Fibroblast of skin of left quadriceps (primary cell): ENCODE data around the gene RANGAP1.
"Not testable (repeated sequence)": the region's sequence is repeated elsewhere in the genome, so short reads cannot be mapped to it uniquely, and the experiment has no call there.

Source experiments
- DNase-seq, 2 experiments: peaks; one replicate each; pipeline ENCODE4 v3.0.0-alpha.2; 2013; ENCODE audit warnings: low read depth in 2 of 2

Gene RANGAP1

GRCh38 chr22:41261541-41262249 is 24.3 kb downstream of the RANGAP1 start:
- no peak for DNase-seq

DNA sequence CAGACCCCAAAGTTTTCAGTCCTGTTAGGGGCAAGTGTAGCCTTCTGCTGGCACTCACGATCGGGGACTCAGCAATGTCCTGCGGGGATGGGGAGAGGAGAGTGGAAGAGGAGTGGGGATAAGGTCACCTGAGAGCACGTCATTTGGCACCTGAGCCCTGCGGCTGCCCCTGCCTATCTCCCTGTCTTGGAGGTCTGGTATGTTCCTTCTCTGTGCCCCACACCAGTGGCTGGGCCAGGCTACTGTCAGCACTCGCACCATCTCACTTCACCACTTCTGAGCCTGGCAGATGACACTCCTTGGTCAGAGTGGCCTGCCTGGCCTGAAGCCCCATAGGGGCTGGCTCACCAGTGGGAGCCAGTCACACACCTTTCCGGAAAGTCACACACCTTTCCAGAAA is 25.1 kb downstream of the RANGAP1 start:
- no peak for DNase-seq

DNA sequence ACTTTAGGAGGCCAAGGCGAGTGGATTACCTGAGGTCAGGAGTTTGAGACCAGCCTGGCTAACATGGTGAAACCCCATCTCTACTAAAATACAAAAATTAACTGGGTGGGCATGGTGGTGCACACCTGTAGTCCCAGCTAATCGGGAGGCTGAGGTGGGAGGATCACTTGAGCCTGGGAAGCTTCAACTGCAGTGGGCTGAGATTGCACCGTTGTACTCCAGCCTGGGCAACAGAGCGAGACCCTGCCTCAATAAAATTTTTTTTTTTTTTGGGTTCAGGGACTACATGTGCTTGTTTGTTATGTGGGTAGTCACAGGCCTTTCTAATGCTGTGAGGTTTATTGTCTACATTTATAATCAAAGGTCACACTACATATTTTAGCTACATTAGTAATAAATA is 26.2 kb downstream of the RANGAP1 start:
- DNase-seq = not testable (repeated sequence)

GRCh38 chr22:41257696-41258095 is 28.3 kb downstream of the RANGAP1 start:
- no peak for DNase-seq

GRCh38 chr22:41256254-41257253 is 29.4 kb downstream of the RANGAP1 start:
- DNase-seq = no peak

- no peak for DNase-seq
Measured at GRCh38 chr22:41254230-41254629, 31.8 kb downstream of the RANGAP1 start.

- DNase-seq = no peak
Measured at GRCh38 chr22:41252365-41252764, 33.6 kb downstream of the RANGAP1 start.

GRCh38 chr22:41250127-41250526 is 35.9 kb downstream of the RANGAP1 start:
- DNase-seq = no peak

- DNase-seq = no peak
Measured at GRCh38 chr22:41249442-41249841, 36.5 kb downstream of the RANGAP1 start.

GRCh38 chr22:41248758-41249157 is 37.2 kb downstream of the RANGAP1 start:
- no peak for DNase-seq

- DNase-seq = no peak
Measured at GRCh38 chr22:41248314-41248713, 37.7 kb downstream of the RANGAP1 start.

- DNase-seq = no peak
Measured at GRCh38 chr22:41247703-41248102, 38.3 kb downstream of the RANGAP1 start.

DNA sequence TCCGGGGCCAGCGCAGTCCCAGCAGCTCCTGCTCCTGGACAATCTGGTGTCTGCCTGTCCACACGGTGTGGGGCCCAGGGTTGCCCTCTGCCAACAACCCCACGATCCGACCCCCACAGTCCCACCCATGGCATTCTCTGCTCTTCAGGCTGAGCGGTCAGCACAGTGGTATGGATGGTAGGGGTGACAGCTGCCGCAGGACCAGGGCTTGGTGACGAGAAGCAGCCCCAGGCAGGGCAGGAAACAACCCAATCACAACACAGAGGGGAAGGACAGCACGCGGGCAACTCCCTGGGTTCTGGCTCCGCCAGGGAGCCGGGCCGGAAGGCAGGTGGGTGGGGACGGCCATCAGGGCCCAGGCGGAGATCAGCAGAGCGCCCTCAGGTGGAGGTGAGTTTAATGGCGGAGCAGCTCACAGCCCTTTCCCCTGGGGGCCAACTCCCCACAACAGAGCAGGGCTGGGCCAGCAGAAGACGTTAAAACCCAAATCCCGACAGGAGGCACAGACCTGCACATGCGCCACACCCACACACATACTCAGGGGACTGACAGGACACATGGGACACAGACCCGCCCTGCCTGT is 40.0 kb downstream of the RANGAP1 start:
- DNase-seq = no peak

DNA sequence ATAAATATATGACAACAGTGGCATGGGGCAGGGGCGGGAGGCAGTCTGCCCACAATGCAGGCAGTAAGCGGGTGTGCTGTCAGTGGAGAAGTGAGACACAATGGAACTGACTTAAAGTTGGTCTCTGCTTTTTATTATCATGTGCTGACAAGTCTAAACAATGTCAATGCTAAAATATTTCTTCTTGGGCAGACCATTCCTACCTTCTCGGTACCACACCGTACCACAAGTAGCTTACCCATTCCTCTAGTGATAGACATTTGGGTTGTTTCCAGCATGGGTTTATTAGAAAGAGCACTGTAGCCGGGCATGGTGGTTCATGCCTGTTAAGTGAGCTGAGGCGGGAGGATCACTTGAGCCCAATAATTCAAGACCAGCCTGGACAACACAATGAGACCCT is 42.6 kb downstream of the RANGAP1 start:
- DNase-seq = no peak

DNA sequence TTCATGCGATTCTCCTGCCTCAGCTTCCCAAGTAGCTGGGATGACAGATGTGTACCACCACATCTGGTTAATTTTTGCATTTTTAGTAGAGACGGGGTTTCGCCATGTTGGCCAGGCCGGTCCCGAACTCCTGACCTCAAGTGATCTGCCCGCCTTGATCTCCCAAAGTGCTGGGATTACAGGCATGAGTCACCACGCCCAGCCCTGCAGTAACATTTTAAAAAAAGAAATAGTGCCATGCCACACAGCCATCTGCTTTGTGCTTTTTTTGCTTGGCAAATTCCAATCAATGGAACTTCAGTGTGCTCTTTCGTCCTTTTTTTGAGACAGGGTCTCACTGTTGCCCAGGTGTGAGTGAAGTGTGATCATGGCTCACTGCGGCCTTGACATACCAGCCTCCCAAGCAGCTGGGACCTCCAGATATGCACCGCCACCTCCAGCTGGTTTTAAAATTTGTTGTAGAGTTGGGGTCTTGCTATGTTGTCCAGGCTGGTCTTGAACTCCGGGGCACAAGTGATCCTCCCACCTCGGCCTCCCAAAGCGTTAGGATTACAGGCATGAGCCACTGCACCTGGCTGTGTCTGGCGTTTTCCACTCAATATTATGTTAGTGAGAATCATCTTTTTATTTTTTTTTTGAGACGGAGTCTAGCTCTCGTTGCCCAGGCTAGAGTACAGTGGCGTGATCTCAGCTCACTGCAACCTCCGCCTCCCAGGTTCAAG is 43.4 kb downstream of the RANGAP1 start:
- no peak for DNase-seq

DNA sequence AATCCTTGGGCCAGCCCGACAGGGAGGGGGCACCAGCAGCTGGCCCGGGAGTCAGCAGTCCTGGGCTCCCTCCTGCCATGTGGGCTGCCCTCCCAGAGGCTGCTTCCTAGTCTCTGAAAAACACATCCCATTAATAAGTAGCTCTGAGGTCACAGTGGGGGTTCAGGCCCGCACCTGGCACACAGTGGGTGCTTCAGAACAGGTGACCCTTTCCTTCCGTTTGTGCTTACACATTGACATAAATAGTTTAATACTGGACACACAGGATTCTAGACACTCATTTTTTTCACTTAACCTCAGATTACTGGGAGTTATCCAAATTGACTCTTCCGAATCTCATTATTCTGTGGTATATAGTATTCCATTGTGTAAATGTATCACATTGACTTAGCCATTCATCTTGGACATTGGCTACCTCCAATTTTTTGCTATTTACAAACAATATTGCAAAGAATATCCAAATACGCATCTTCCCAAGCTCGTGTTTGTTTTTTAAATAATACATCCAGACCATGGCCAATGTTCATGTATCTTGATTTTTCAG is 44.8 kb downstream of the RANGAP1 start:
- DNase-seq = no peak

DNA sequence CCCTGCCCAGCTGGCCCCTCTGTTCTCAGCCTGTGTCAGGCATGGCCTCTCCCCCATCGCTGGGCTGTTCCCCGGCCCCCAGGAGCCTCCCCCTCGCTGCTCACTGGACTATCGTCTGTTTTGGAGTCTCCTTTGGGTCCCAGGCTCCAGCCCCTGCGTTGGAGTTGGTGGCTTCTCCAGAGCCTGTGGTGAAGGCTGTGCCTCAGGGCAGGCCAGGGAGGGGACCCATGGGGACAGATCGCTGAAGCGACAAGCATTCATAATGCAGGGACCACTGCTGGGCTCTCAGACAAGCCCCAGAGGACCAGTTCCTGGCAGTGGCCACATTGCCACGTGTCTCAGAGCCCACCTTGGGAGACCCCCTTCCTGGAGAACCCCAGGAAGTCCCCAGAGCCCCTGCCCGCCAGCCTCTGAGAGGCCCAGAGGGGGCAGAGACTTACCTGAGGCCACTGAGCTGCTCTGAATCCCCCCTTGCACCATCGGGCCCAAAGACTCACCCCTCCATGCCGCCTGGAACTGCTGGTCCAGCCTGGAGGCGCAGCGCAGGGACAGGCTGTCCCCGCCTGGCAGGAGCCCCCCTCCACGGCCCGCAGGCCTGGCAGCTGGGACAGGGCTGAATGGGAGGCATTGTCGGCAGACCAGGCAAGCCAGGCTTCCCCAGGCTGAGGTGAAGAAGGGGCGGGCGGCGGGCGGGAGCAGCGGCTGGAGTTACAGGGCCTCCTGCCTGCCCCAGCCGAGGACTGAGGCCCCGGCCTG is 45.4 kb downstream of the RANGAP1 start, which contains the start of gene CHADL:
CHADL (minus strand) TSS at position 555 of the 756 bp plus-strand sequence; CDS start at position 505, 50 bp downstream.
- no peak for DNase-seq

DNA sequence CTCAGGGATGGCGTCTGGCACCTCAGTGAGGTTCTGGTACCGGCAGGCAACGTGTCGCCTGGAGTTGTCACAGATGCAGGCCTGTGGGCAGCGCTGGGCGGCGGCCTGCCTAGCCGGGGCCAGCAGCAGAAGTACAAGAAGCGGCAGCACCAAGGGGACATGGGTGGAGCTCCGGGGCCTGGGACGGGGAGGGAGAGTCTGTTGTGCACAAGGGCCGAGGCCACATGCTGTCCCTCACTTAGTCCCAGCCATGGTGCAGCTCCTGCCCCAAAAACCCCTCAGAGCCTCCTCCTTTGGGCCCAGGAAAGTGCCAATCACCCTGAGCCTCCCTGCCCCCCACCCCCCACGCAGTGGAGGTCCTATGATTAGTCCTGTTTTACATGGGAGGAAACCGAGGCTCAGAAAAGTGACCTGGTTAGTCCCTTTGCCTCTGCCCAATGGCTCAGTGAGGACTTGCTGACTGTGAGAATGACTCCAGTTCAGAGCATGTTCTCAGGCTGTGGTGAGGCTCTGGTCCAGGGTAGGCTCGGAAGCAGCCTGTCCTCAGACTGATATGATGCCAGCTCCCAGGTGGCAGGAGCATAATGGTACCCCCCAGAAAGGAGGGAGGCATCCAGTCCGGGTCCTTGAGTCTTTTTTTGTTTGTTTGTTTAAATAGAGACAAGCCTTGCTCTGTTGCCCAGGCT is 46.4 kb downstream of the RANGAP1 start:
- DNase-seq = no peak

DNA sequence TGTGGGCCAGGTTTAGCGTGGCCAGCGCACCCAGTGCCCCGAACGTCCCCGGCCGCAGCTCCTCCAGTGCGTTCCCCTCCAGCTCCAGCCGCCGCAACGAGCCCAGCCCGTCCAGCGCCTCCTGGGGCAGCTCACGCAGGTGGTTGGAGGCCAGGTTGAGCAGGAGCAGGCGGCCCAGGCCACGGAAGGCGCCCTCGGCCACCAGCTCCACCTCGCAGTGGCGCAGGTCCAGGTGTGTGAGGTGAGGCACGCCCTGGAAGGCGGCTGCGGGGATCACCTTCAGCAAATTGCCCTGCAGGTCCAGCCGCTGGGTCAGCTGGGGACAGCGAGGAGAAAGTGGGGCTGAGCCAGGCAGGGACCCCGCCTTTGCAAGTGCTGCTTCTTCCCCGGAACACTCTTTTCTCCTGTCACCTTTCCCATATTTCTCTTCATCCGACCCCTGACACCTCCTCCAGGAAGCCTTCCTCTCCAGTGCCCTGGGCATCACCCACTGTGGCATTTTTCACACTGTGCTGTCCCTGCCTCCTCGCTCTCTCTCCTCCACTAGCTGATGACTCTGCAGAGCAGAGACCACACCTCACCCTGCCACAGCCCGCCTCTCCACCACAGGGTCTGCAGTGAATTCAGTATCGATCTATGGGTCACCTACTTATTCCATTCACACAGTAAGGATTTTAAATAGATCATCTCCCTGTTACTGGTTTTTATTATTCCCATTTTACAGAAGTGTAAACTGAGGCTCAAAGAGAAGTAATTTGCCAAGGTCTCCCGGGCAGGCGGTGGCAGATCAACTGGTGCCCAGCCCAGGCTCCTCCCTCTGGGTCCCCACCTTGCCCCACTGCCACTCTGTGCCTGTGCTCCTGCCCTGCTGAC is 47.2 kb downstream of the RANGAP1 start:
- no peak for DNase-seq
